Activated CD4-positive, alpha-beta T cell treated with anti-CD3 and anti-CD28 coated beads, Interleukin-2, amount 10 ng/mL, durations not matched to agents 7 days and 5 days (primary cell): ENCODE measurements around the gene OR4D9. TPM values are rescaled to one million over a fixed set of nuclear protein-coding genes. Genes with fewer than 3 reads are reported as not detected.
"Not testable (repeated sequence)": the region's sequence is repeated elsewhere in the genome, so short reads cannot be mapped to it uniquely, and the experiment has no call there.

Source experiments
- CTCF ChIA-PET: fragments of 350-600 bp; sonication (Branson Sonifier 250); formaldehyde crosslinking; loops from one replicate; lab custom pipeline; 2021; ENCODE audit warnings: antibody characterized with exemption; lab: Charles Lee
- POLR2A ChIA-PET: fragments of 350-600 bp; sonication (Branson Sonifier 250); formaldehyde crosslinking; loops from one replicate; lab custom pipeline; 2021; ENCODE audit warnings: antibody characterized with exemption; lab: Charles Lee
- DNase-seq: peaks from one replicate; pipeline ENCODE4 v3.0.0-alpha.2; 2020
- H3K27ac Mint-ChIP-seq: one replicate; pipeline ENCODE4 v1.8.0; 2021; ENCODE audit warnings: mild to moderate bottlenecking, moderate library complexity, mixed read lengths
- H3K27me3 Mint-ChIP-seq: one replicate; pipeline ENCODE4 v1.8.0; 2021; ENCODE audit warnings: mixed read lengths
- H3K36me3 Mint-ChIP-seq: one replicate; pipeline ENCODE4 v1.8.0; 2021; ENCODE audit warnings: low read depth, mixed read lengths
- H3K4me1 Mint-ChIP-seq: one replicate; pipeline ENCODE4 v1.8.0; 2021; ENCODE audit warnings: mixed read lengths
- H3K4me3 Mint-ChIP-seq: one replicate; pipeline ENCODE4 v1.8.0; 2021; ENCODE audit warnings: mild to moderate bottlenecking, moderate library complexity, mixed read lengths
- H3K9me3 Mint-ChIP-seq: one replicate; pipeline ENCODE4 v1.8.0; 2021; ENCODE audit warnings: mixed read lengths
- total RNA-seq, 2 experiments: library from RNA; stranded (reverse); gene quantifications; one replicate each; pipeline ENCODE4 v1.2.3, GENCODE V29; 2021

OR4D9 gene
- not detected for total RNA-seq

GRCh38 chr11:59510941-59511589 is at the start of gene OR4D9:
Gene OR4D9 (plus strand): TSS chr11:59511539. CDS start chr11:59514913, 3,374 bp downstream.
- H3K36me3 Mint-ChIP-seq: peaks cover 5% of the 10 kb centered on the region
- peaks cover 30% of the 10 kb centered on the region for H3K4me1 Mint-ChIP-seq
- CTCF ChIA-PET: interaction anchor here (0.6 to 1.6 kb wide), 3 partner anchors 18 to 340 kb away, joined by 3 to 5 read pairs (median 4); no protein-coding TSS in a partner anchor
- peak within 1 kb of the TSS; percentile 29 for H3K4me3 Mint-ChIP-seq
- DNase-seq: peak; percentile 37
- POLR2A ChIA-PET: no interaction called here
- peaks cover 5% of the 10 kb centered on the region for H3K9me3 Mint-ChIP-seq
- no peaks in the 10 kb centered on the region for H3K27me3 Mint-ChIP-seq
- peak within 1 kb of the TSS; percentile 39 for H3K27ac Mint-ChIP-seq

- DNase-seq: no peak
- Mint-ChIP-seq H3K27me3 (peaks cover 11% of the 10 kb centered on the region), H3K4me1 (no peaks in the 10 kb centered on the region), H3K27ac (no peak overlapping the region), H3K36me3 (no peaks in the 10 kb centered on the region), H3K4me3 (no peak overlapping the region), H3K9me3 (no peaks in the 10 kb centered on the region)
- ChIA-PET POLR2A (no interaction called here), CTCF (no interaction called here)
These were observed 48.1 kb upstream of the OR4D9 start for GRCh38 chr11:59463190-59463641.

- POLR2A ChIA-PET: no interaction called here
- no peak within 1 kb of the TSS for H3K27ac Mint-ChIP-seq
- H3K4me1 Mint-ChIP-seq: no peaks in the 10 kb centered on the region
- CTCF ChIA-PET: no interaction called here
- no peaks in the 10 kb centered on the region for H3K9me3 Mint-ChIP-seq
- no peak for DNase-seq
- H3K27me3 Mint-ChIP-seq: peaks cover 25% of the 10 kb centered on the region
- no peak within 1 kb of the TSS for H3K4me3 Mint-ChIP-seq
- H3K36me3 Mint-ChIP-seq: no peaks in the 10 kb centered on the region
These were observed 38.3 kb upstream of the OR4D9 start, which contains the start of gene OR4D10 for GRCh38 chr11:59473015-59473414. Gene OR4D10 (plus strand): TSS chr11:59473315. CDS start chr11:59477430, 4,115 bp downstream.

GRCh38 chr11:59475176-59475575 is 36.2 kb upstream of the OR4D9 start:
- H3K27me3 Mint-ChIP-seq: peaks cover 25% of the 10 kb centered on the region
- no peak overlapping the region for H3K4me3 Mint-ChIP-seq
- DNase-seq: no peak
- H3K4me1 Mint-ChIP-seq: no peaks in the 10 kb centered on the region
- ChIA-PET CTCF (no interaction called here), POLR2A (no interaction called here)
- H3K27ac Mint-ChIP-seq: no peak overlapping the region
- no peaks in the 10 kb centered on the region for H3K36me3 Mint-ChIP-seq
- no peaks in the 10 kb centered on the region for H3K9me3 Mint-ChIP-seq

- Mint-ChIP-seq H3K27me3 (peaks cover 14% of the 10 kb centered on the region), H3K4me1 (no peaks in the 10 kb centered on the region)
- CTCF ChIA-PET: no interaction called here
These were observed 31.4 kb upstream of the OR4D9 start for GRCh38 chr11:59479906-59480305.

GRCh38 chr11:59480359-59480758 is 31.0 kb upstream of the OR4D9 start:
- Mint-ChIP-seq H3K9me3 (no peaks in the 10 kb centered on the region), H3K4me1 (no peaks in the 10 kb centered on the region), H3K27me3 (peaks cover 12% of the 10 kb centered on the region), H3K36me3 (no peaks in the 10 kb centered on the region), H3K27ac (no peak overlapping the region), H3K4me3 (no peak overlapping the region)
- CTCF ChIA-PET: no interaction called here
- no peak for DNase-seq
- POLR2A ChIA-PET: no interaction called here

More at GRCh38 chr11:59479906-59480305, 31.4 kb upstream of the OR4D9 start:
- H3K4me3 Mint-ChIP-seq: no peak overlapping the region
- no peak for DNase-seq
- no peak overlapping the region for H3K27ac Mint-ChIP-seq
- no peaks in the 10 kb centered on the region for H3K36me3 Mint-ChIP-seq
- POLR2A ChIA-PET: no interaction called here
- H3K9me3 Mint-ChIP-seq: no peaks in the 10 kb centered on the region

- ChIA-PET POLR2A (no interaction called here), CTCF (no interaction called here)
- Mint-ChIP-seq H3K4me3 (no peak overlapping the region), H3K4me1 (peaks cover 4% of the 10 kb centered on the region), H3K27ac (no peak overlapping the region), H3K9me3 (peaks cover 9% of the 10 kb centered on the region), H3K36me3 (peaks cover 3% of the 10 kb centered on the region), H3K27me3 (peaks cover 15% of the 10 kb centered on the region)
- no peak for DNase-seq
These were observed 9.4 kb upstream of the OR4D9 start for GRCh38 chr11:59501931-59502330.

- POLR2A ChIA-PET: no interaction called here
- H3K27me3 Mint-ChIP-seq: peaks cover 9% of the 10 kb centered on the region
- no peak within 1 kb of the TSS for H3K27ac Mint-ChIP-seq
- H3K4me3 Mint-ChIP-seq: no peak within 1 kb of the TSS
- peaks cover 3% of the 10 kb centered on the region for H3K36me3 Mint-ChIP-seq
- peaks cover 9% of the 10 kb centered on the region for H3K9me3 Mint-ChIP-seq
- CTCF ChIA-PET: no interaction called here
- H3K4me1 Mint-ChIP-seq: peaks cover 4% of the 10 kb centered on the region
- no peak for DNase-seq
These were observed 8.1 kb upstream of the OR4D9 start, which contains the start of gene OR4D11 for GRCh38 chr11:59503276-59503675. Gene OR4D11 (plus strand): TSS chr11:59503576. CDS start chr11:59503576, 0 bp downstream.

GRCh38 chr11:59511675-59512074 is 336 bp downstream of the OR4D9 start:
- ChIA-PET POLR2A (no interaction called here), CTCF (interaction anchor here (0.6 to 1.3 kb wide), 3 partner anchors 17 to 30 kb away, joined by 3 to 4 read pairs (median 4); no protein-coding TSS in a partner anchor)
- Mint-ChIP-seq H3K4me3 (no peak overlapping the region), H3K36me3 (peaks cover 5% of the 10 kb centered on the region), H3K27me3 (no peaks in the 10 kb centered on the region), H3K4me1 (peaks cover 30% of the 10 kb centered on the region), H3K9me3 (peaks cover 5% of the 10 kb centered on the region), H3K27ac (no peak overlapping the region)
- DNase-seq: no peak

GRCh38 chr11:59520139-59520538 is 8.8 kb downstream of the OR4D9 start:
- H3K36me3 Mint-ChIP-seq, H3K27ac Mint-ChIP-seq, H3K4me1 Mint-ChIP-seq, POLR2A ChIA-PET, H3K4me3 Mint-ChIP-seq, CTCF ChIA-PET, H3K9me3 Mint-ChIP-seq, DNase-seq: not testable (repeated sequence)
- peaks cover 18% of the 10 kb centered on the region for H3K27me3 Mint-ChIP-seq

- H3K27ac Mint-ChIP-seq: no peak overlapping the region
- CTCF ChIA-PET: interaction anchor here (1.3 to 2.1 kb wide), 2 partner anchors 13 to 16 kb away, joined by 3 to 7 read pairs; no protein-coding TSS in a partner anchor
These were observed 9.4 kb downstream of the OR4D9 start for GRCh38 chr11:59520741-59521140.

GRCh38 chr11:59523541-59523940 is 12.2 kb downstream of the OR4D9 start:
- no peak overlapping the region for H3K27ac Mint-ChIP-seq
- no peak for DNase-seq
- H3K36me3 Mint-ChIP-seq: no peaks in the 10 kb centered on the region
- ChIA-PET CTCF (no interaction called here), POLR2A (no interaction called here)
- peaks cover 2% of the 10 kb centered on the region for H3K4me1 Mint-ChIP-seq
- H3K9me3 Mint-ChIP-seq: no peaks in the 10 kb centered on the region
- H3K27me3 Mint-ChIP-seq: peaks cover 21% of the 10 kb centered on the region
- no peak overlapping the region for H3K4me3 Mint-ChIP-seq

More at GRCh38 chr11:59520741-59521140, 9.4 kb downstream of the OR4D9 start:
- no peak overlapping the region for H3K4me3 Mint-ChIP-seq
- H3K36me3 Mint-ChIP-seq: no peaks in the 10 kb centered on the region
- no peak for DNase-seq
- no peaks in the 10 kb centered on the region for H3K9me3 Mint-ChIP-seq
- POLR2A ChIA-PET: no interaction called here
- H3K4me1 Mint-ChIP-seq: peaks cover 2% of the 10 kb centered on the region
- peaks cover 20% of the 10 kb centered on the region for H3K27me3 Mint-ChIP-seq

GRCh38 chr11:59528711-59529110 is 17.4 kb downstream of the OR4D9 start:
- ChIA-PET POLR2A (no interaction called here), CTCF (interaction anchor here (1.0 to 1.5 kb wide), 2 partner anchors 16 to 18 kb away, joined by 3 to 4 read pairs; partner anchors contain the start of gene OR4D9)
- no peak overlapping the region for H3K27ac Mint-ChIP-seq
- H3K27me3 Mint-ChIP-seq: peaks cover 13% of the 10 kb centered on the region
- DNase-seq: no peak
- H3K36me3 Mint-ChIP-seq: no peaks in the 10 kb centered on the region
- no peak overlapping the region for H3K4me3 Mint-ChIP-seq
- no peaks in the 10 kb centered on the region for H3K9me3 Mint-ChIP-seq
- H3K4me1 Mint-ChIP-seq: no peaks in the 10 kb centered on the region
